HG02610 (cell line): ENCODE data around the gene BCL2L13.

ENCODE experiments used
- ATAC-seq: cut with Tn5 transposase; IDR thresholded peaks from one replicate; pipeline ENCODE4 v1.9.1; 2021; ENCODE audit warnings: mild to moderate bottlenecking, moderate library complexity; ENCODE audit not compliant: unreplicated experiment

BCL2L13 gene

DNA sequence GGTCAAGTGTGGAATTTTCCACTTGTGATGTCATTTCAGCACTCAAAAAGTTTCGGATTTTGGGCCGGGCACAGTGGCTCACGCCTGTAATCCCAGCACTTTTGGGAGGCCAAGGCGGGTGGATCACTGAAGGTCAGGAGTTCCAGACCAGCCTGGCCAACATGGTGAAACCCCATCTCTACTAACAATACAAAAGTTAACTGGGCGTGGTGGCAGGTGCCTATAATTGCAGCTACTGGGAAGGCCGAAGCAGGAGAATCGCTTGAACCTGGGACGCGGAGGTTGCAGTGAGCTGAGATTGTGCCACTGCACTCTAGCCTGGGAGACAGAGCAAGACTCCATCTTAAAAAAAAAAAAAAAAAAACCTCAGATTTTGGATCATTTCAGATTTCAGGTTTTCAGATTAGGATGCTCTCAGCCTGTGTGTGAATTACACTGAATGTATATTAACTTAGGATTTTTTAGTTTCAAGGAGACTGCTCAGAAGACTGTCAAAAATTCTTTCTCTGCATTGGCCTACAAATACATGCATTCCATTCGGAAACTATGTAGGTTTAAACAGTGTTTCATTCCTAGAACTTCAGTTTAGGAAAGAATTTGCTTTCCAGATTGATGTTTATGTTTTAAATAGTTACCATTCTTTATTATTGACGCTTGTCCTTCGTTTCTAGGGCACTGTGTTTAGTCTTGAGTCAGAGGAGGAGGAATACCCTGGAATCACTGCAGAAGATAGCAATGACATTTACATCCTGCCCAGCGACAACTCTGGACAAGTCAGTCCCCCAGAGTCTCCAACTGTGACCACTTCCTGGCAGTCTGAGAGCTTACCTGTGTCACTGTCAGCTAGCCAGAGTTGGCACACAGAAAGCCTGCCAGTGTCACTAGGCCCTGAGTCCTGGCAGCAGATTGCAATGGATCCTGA, 87.7 kb downstream of the BCL2L13 start:
- no peak for ATAC-seq

GRCh38 chr22:17726928-17727897, 88.7 kb downstream of the BCL2L13 start:
- no peak for ATAC-seq

DNA sequence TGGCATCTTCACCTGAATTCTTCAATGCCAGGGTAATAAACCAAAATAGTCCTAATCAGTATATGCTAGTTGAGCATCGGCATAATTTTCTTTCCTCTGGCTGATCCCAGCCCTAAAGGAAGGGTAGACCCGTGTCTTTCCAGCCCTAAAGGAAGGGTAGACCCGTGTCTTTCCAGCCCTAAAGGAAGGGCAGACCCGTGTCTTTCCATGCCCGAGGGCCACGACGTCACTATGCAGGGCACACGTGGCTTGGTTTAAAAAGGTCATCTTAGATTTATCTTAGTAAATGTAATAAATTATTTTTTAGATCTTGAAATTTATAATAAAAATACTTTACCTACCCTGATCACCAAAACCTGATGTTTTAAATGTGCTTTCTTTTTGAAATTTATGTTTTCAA, 90.2 kb downstream of the BCL2L13 start:
- no peak for ATAC-seq

DNA sequence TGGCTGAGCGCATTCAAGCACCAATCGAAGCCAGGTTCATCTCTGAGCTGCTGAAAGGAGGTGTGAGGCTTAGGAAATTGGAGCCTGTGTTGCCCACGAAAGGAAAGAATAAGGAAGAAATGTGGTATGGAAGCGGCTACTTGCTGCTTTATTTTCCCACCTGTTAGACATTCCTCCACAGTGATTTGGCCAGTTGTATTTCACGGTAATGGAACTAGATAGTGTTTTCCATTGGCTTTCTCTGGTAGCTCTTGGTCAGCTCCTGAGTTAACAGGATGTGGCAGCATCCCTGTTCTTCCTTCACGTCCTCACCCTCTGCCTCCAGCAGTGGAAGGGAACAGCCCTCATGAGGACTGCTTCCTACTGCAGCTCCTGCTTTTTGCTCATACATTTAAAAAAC, 91.0 kb downstream of the BCL2L13 start:
- no peak for ATAC-seq

DNA sequence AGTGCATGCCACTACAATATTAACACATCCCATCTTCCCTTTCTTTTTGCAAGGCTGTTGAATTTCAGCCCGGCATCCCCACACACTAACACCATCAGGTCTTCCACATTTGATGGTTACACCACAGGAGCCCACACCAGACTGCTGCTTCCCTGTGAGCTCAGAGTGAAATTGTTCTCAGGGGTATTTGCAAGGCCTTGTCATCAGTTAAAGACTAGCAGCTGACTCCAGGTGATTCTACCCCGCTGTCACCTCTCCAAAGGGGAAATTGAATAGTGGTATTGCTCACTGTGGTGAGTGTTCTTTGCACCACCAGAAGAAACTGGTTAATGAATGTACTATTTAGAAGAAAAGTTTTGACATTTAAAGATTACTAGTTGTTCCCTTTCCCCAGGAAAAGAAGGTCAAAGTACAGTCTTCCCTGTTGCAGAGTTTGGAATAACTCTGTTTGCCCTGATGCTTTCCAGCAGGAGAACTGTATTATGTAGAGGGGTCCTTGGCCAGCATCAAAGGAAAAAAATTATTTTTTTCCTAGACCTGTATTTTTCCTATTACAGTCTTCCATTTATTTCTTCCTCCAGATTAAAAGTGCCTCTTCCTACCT, 93.8 kb downstream of the BCL2L13 start:
- ATAC-seq, result no peak

DNA sequence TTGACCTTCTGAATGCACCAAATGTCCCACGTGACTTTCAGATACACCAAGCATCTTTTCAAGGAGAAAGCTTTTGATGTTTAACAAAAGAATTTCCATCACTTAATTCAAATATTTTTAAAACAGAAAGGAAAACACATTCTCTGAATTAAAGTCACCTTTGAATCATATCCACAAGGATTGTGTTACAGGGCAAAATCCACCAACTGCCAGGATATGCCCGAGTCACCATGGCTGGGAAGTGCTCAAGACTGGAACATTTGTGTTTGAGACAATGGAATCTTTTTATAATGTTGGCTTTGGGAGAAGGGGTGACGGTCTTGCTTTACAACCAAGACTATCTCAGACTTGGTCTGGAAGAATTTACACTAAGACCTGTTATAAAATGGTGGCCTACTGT, 94.9 kb downstream of the BCL2L13 start:
- ATAC-seq, result no peak

GRCh38 chr22:17734187-17734586, 95.6 kb downstream of the BCL2L13 start:
- no peak for ATAC-seq

GRCh38 chr22:17738386-17739128, 100.0 kb downstream of the BCL2L13 start:
- ATAC-seq, result no peak

- no peak for ATAC-seq
Observed at GRCh38 chr22:17739196-17739975, 100.8 kb downstream of the BCL2L13 start.

DNA sequence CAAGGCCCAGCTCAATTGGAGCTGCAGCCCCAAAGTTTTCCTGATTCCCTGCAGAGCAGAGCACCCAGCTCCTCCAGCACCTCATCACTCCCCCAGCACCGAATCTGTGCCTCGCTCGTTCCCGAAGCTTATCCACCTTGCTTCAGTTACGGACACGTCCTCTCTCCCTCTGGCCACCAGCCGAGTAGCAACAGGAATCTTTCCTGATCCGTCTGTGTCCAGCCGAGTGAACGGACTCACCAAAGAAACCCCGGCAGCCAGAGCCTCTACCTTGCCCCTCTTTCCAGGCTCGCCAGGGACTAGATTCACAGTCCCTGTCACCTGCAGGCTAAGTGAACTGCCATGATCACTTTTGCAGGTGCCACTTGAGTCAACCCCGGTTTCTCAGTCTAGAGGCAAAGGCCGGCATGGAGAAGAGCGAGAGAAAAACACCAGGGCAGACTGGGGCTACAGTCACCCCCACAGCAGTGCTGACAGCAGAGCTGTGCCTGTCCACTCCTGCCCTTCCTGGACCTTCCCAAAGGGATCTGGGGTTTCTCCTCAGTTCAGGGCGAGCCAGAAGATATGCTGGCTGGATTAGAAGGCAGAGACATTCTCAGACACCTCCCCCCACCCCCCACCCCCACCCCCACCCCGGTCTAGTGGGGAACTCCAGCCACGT, 103.4 kb downstream of the BCL2L13 start:
- no peak for ATAC-seq

DNA sequence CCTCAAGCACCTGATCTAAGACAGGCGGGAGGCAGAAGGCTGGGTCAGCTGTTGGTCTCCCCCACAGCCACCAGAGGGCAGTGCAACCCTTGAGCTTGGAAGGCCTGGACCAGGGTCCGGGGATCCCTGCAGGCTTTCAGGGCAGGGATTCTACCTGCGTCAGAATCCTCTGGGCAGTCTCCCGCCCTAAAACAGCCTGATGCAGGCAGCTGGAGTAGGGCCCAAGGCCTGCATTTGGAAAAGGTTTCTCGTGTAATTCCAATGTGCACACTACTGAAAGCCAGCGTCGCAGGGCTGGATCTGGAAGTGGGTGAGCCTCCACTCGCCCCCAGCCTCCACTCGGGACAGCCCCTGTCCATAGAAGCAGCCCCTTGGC, 104.0 kb downstream of the BCL2L13 start:
- no peak for ATAC-seq

GRCh38 chr22:17743661-17744411, 105.3 kb downstream of the BCL2L13 start:
- ATAC-seq, result no peak

- ATAC-seq, result no peak
Observed at GRCh38 chr22:17744430-17744829, 105.9 kb downstream of the BCL2L13 start.

GRCh38 chr22:17746916-17747315, 108.4 kb downstream of the BCL2L13 start:
- ATAC-seq, result no peak

- ATAC-seq, result no peak
Observed at GRCh38 chr22:17748555-17749353, 110.2 kb downstream of the BCL2L13 start.

- ATAC-seq, result no peak
Observed at GRCh38 chr22:17749605-17750395, 111.2 kb downstream of the BCL2L13 start.

DNA sequence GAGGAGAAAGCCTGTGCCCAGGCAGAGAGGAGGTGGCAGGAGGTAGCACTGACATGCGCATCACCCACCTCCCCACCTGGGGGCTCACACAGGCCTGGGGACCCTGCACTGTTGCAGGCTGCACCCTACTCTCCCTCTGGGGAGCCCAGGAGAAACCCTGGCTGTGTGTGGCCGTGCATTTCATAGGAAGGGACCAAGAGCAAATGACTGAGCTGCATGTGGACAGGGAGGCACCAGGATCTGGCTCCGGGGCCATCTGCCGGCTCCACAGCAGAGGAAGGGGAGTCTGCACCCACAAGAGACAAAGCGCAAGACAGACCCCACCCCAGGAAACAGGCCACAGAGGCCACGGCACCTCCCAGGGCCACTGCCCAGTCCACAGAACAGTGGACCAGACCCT, 113.0 kb downstream of the BCL2L13 start:
- no peak for ATAC-seq
